Gastrocnemius medialis (tissue), 4 donors: ENCODE results near the gene VEZT.

Source experiments
- POLR2A ChIP-seq, 2 donors: fragments of 450-650 bp; IDR thresholded peaks; one replicate each; pipeline ENCODE4 v1.6.1; 2017; ENCODE audit warnings: antibody characterized with exemption in 2 of 2, mild to moderate bottlenecking in 2 of 2, moderate library complexity in 2 of 2
- TF ChIP-seq, protein P1 (sequence below), 5 experiments: fragments of 450-650 bp in 3 of 5; fragments of 200-600 bp in 2 of 5; sonication (generic) in 2 of 5; IDR thresholded peaks in 4 of 5; conservative IDR thresholded peaks in 1 of 5; 1 replicate in 4 of 5; 2 replicates in 1 of 5; pipeline ENCODE4 v1.5.1; 2016 to 2019; ENCODE audit warnings: antibody characterized with exemption in 5 of 5, mild to moderate bottlenecking in 3 of 5, moderate library complexity in 3 of 5

DNA sequence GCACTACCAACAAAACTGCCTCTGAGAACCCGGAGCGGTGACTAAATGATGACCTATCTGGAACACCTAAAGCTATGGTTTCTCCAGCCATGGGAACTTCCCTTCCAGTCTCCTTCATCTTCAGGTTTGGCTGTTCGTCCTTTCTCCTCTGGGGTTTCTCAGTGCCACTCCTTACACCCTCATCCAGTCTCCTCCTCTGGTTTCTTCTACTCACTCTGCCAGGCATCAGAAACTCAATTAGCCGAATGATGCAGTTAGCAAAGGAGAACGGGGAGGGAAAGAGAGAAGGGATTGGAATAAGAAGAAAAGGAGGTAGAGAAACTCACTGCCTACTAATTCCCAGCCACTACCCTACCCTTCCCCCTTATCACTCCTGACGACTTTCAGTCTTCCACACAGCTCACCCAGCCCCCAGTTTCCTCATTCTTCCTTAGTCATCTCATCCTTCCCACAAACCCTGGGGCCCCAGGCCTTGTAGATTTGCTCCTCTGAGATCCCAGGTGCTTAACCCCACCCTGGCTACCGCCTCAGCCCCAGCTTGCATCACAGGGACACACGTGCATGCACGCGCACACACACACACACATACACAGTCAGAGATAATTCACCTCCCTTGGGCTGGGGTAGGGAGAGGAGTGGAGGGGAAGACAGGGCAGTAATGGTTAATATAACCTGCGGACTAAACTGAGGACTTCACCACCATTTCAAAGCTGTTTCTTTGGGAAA is 13.3 kb upstream of the VEZT start:
- TF ChIP-seq, protein P1, sequence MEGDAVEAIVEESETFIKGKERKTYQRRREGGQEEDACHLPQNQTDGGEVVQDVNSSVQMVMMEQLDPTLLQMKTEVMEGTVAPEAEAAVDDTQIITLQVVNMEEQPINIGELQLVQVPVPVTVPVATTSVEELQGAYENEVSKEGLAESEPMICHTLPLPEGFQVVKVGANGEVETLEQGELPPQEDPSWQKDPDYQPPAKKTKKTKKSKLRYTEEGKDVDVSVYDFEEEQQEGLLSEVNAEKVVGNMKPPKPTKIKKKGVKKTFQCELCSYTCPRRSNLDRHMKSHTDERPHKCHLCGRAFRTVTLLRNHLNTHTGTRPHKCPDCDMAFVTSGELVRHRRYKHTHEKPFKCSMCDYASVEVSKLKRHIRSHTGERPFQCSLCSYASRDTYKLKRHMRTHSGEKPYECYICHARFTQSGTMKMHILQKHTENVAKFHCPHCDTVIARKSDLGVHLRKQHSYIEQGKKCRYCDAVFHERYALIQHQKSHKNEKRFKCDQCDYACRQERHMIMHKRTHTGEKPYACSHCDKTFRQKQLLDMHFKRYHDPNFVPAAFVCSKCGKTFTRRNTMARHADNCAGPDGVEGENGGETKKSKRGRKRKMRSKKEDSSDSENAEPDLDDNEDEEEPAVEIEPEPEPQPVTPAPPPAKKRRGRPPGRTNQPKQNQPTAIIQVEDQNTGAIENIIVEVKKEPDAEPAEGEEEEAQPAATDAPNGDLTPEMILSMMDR (IDR thresholded peaks at IDR 0.05 in 4 of 5, conservative IDR thresholded peaks at IDR 0.05 in 1 of 5) = no peak
- TF ChIP-seq POLR2A (IDR thresholded peaks at IDR 0.05) = no peak
